ENCODE measurements around the gene DEFB113.
"Not testable (repeated sequence)": the region's sequence is repeated elsewhere in the genome, so short reads cannot be mapped to it uniquely, and the experiment has no call there.

The DEFB113 gene

GRCh38 chr6:49951926-49952325 is 17.5 kb downstream of the DEFB113 start:
- no peaks in the 10 kb centered on the region for H3K36me3 Mint-ChIP-seq
- peaks cover 16% of the 10 kb centered on the region for H3K9me3 Mint-ChIP-seq
- no peak overlapping the region for H3K4me3 Mint-ChIP-seq
- no peak for ATAC-seq
- H3K27ac Mint-ChIP-seq = no peak overlapping the region
- no peak for DNase-seq (ENCODE audit: low spot score in 2 of 2)
- no peaks in the 10 kb centered on the region for H3K4me1 Mint-ChIP-seq

DNA sequence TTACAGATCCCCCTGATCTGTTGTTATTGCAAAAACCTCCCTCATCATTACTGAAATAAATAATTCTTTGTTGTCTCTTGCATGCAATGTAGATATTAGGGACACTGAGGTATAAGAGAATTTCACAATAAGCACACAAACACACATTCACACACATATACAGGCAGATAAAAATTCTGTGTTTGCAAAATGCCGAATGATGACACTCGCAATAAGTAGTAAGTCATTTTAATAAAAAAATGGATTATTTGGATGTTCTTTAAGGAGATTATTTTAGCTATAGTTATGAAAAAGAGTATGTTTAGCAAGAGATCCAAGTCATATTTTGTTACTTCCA is 19.0 kb downstream of the DEFB113 start:
- no peak overlapping the region for H3K4me3 Mint-ChIP-seq
- no peak overlapping the region for H3K27ac Mint-ChIP-seq
- H3K4me1 Mint-ChIP-seq = no peaks in the 10 kb centered on the region
- DNase-seq (ENCODE audit: low spot score in 2 of 2) (no peak), ATAC-seq (no peak)
- H3K36me3 Mint-ChIP-seq = no peaks in the 10 kb centered on the region
- H3K9me3 Mint-ChIP-seq = peaks cover 12% of the 10 kb centered on the region

- H3K36me3 Mint-ChIP-seq = no peaks in the 10 kb centered on the region
- ATAC-seq (no peak), DNase-seq (ENCODE audit: low spot score in 2 of 2) (no peak)
- H3K4me3 Mint-ChIP-seq = no peak overlapping the region
- H3K9me3 Mint-ChIP-seq = peaks cover 14% of the 10 kb centered on the region
- H3K4me1 Mint-ChIP-seq = no peaks in the 10 kb centered on the region
- H3K27ac Mint-ChIP-seq = no peak overlapping the region
Observed at GRCh38 chr6:49949062-49949461, 20.4 kb downstream of the DEFB113 start.

- DNase-seq (ENCODE audit: low spot score in 2 of 2) (no peak), ATAC-seq (no peak)
- Mint-ChIP-seq H3K4me1 (no peaks in the 10 kb centered on the region), H3K27ac (no peak overlapping the region), H3K36me3 (no peaks in the 10 kb centered on the region), H3K9me3 (peaks cover 6% of the 10 kb centered on the region), H3K4me3 (no peak overlapping the region)
Observed at GRCh38 chr6:49946835-49947234, 22.6 kb downstream of the DEFB113 start.

DNA sequence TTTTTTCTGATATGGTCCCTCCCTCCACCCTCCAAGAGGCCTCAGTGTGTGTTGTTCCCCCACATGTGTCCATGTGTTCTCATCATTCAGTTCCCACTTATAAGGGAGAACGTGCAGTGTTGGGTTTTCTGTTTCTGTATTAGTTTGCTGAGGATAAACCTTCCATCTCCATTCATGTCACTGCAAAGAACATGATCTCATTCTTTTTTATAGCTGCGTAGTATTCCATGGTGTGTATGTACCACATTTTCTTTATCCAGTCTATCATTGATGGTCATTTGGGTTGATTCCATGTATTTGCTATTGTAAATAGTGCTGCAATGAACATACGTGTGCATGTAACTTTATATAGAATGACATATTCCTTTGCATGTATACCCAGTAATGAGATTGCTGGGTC is 25.4 kb downstream of the DEFB113 start:
- not testable (repeated sequence) for H3K36me3 Mint-ChIP-seq; H3K27ac Mint-ChIP-seq; H3K9me3 Mint-ChIP-seq; H3K4me3 Mint-ChIP-seq; DNase-seq (ENCODE audit: low spot score in 2 of 2); ATAC-seq; H3K4me1 Mint-ChIP-seq

DNA sequence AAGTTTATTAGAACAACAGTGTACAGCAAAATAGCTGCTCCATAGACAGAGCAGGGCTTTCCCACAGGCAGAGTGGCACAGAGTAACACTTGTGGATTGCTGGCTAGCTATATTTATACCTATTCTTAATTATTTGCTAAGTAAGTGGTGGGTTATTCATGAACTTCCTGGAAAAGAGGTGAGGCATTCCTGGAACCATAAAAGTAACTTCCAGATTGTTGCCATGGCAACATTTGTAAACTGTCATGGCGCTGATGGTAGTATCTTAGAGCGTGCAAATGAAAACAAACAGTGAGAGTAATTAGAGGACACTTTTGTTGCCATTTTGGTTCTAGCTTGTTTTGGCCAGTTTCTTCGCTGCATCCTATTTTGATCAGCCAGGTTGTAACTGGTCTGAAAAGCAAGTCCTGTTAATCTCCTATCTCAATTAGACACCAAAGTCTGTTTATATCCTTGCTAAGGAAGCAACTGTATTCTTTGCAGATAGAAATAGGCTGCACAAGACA is 29.4 kb downstream of the DEFB113 start:
- no peak for DNase-seq (ENCODE audit: low spot score in 2 of 2)
- Mint-ChIP-seq H3K36me3 (no peaks in the 10 kb centered on the region), H3K4me1 (no peaks in the 10 kb centered on the region), H3K9me3 (peaks cover 7% of the 10 kb centered on the region), H3K4me3 (no peak overlapping the region), H3K27ac (no peak overlapping the region)
- no peak for ATAC-seq

GRCh38 chr6:49937811-49938210 is 31.6 kb downstream of the DEFB113 start:
- Mint-ChIP-seq H3K4me3 (no peak overlapping the region), H3K9me3 (peaks cover 5% of the 10 kb centered on the region), H3K27ac (no peak overlapping the region), H3K4me1 (no peaks in the 10 kb centered on the region), H3K36me3 (no peaks in the 10 kb centered on the region)
- ATAC-seq (no peak), DNase-seq (ENCODE audit: low spot score in 2 of 2) (no peak)

DNA sequence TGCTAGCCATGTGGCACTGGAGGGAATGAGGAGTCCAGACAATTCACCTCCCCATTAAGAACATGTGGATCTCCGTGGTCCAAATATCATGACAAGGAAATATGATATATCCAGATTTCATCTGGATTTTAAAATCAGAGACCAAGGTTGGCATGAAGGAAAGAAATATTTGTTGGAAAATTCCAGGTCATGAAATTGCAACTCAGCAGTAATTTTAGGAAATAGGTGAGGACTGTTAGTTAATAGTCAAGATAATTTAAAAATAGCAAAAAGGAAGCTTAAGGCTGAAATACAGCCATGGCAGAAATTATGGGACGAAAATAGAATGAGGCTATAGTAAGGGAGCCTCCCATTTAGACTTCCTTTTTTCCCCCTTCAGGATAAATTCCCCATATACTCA is 32.4 kb downstream of the DEFB113 start:
- peaks cover 6% of the 10 kb centered on the region for H3K9me3 Mint-ChIP-seq
- no peak overlapping the region for H3K27ac Mint-ChIP-seq
- no peaks in the 10 kb centered on the region for H3K36me3 Mint-ChIP-seq
- no peaks in the 10 kb centered on the region for H3K4me1 Mint-ChIP-seq
- no peak overlapping the region for H3K4me3 Mint-ChIP-seq
- DNase-seq (ENCODE audit: low spot score in 2 of 2) (no peak), ATAC-seq (no peak)

GRCh38 chr6:49935387-49935786 is 34.0 kb downstream of the DEFB113 start:
- DNase-seq (ENCODE audit: low spot score in 2 of 2) = no peak
- no peaks in the 10 kb centered on the region for H3K36me3 Mint-ChIP-seq
- ATAC-seq = no peak
- H3K4me3 Mint-ChIP-seq = no peak overlapping the region
- H3K9me3 Mint-ChIP-seq = peaks cover 10% of the 10 kb centered on the region
- no peaks in the 10 kb centered on the region for H3K4me1 Mint-ChIP-seq
- no peak overlapping the region for H3K27ac Mint-ChIP-seq

DNA sequence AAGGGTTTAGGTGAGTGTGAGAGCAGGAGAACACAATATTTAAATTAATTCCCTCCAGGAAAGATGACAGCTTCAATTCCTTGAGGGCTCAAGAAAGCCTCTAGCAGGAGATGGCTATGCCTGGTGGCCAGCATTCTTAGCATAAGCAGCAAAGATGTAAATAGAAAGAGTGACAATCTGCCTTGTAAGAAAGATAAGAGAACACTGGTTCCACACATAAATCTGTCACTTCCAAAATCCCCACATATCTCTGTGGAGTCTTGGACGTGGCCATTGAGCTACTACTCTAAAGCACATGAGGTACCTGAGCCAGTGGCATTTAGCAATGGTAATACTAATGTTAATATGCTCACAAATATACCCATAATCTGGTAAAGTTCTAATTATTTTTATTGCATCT is 34.7 kb downstream of the DEFB113 start:
- Mint-ChIP-seq H3K36me3 (no peaks in the 10 kb centered on the region), H3K27ac (no peak overlapping the region), H3K4me1 (no peaks in the 10 kb centered on the region), H3K4me3 (no peak overlapping the region), H3K9me3 (peaks cover 10% of the 10 kb centered on the region)
- no peak for DNase-seq (ENCODE audit: low spot score in 2 of 2)
- no peak for ATAC-seq

- no peak for ATAC-seq
Observed at GRCh38 chr6:49933526-49933925, 35.9 kb downstream of the DEFB113 start.

DNA sequence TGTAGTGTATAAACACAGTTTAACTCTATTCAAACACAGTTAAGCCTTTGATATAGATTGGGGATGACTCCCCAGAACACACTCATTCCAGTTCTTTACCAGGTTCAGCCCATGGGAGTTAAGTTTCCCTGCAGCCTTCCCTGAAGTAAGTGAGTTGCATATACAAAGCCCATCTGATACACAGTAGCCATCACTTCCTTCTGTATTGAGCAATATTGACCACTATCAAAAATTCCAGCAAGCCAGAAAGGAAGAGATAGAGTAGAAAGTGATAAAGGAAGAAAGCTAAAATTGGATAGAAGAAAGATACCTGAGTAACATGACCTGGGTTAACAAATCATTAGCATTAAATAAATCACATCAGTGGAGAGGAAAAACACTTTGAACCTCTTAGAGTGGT is 40.1 kb downstream of the DEFB113 start:
- Mint-ChIP-seq H3K4me3 (no peak overlapping the region), H3K9me3 (peaks cover 15% of the 10 kb centered on the region), H3K27ac (no peak overlapping the region), H3K36me3 (no peaks in the 10 kb centered on the region), H3K4me1 (no peaks in the 10 kb centered on the region)
- no peak for ATAC-seq
- no peak for DNase-seq (ENCODE audit: low spot score in 2 of 2)

More at GRCh38 chr6:49933526-49933925, 35.9 kb downstream of the DEFB113 start:
- Mint-ChIP-seq H3K4me3 (no peak overlapping the region), H3K9me3 (peaks cover 13% of the 10 kb centered on the region), H3K4me1 (no peaks in the 10 kb centered on the region), H3K36me3 (no peaks in the 10 kb centered on the region), H3K27ac (no peak overlapping the region)
- no peak for DNase-seq (ENCODE audit: low spot score in 2 of 2)

DNA sequence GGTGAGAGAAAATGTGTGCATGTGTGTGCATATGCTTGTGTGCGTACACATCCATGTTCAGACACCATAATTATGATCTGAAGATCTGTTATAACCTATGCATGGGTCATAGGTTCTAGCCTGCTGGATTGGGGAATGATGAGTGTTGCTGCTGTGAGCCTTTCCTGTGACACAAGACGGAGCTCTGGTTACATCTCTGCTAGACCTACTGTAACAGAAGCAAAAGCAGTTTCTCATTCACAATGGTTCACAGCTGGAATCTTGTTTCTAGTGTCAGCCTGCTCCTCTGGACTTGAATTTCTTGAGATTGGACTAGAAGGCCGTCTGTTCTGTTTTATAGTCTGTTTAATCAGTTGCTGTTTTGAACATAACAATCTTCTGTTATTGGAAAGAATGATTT is 45.6 kb downstream of the DEFB113 start:
- Mint-ChIP-seq H3K9me3 (peaks cover 23% of the 10 kb centered on the region), H3K27ac (no peak overlapping the region), H3K36me3 (no peaks in the 10 kb centered on the region), H3K4me1 (no peaks in the 10 kb centered on the region), H3K4me3 (no peak overlapping the region)
- no peak for ATAC-seq
- DNase-seq (ENCODE audit: low spot score in 2 of 2) = no peak

- H3K4me1 Mint-ChIP-seq = no peaks in the 10 kb centered on the region
- H3K9me3 Mint-ChIP-seq = peaks cover 26% of the 10 kb centered on the region
- ATAC-seq (no peak), DNase-seq (ENCODE audit: low spot score in 2 of 2) (no peak)
- no peak overlapping the region for H3K27ac Mint-ChIP-seq
- H3K36me3 Mint-ChIP-seq = no peaks in the 10 kb centered on the region
- H3K4me3 Mint-ChIP-seq = no peak overlapping the region
Observed at GRCh38 chr6:49919935-49920644, 49.3 kb downstream of the DEFB113 start.

DNA sequence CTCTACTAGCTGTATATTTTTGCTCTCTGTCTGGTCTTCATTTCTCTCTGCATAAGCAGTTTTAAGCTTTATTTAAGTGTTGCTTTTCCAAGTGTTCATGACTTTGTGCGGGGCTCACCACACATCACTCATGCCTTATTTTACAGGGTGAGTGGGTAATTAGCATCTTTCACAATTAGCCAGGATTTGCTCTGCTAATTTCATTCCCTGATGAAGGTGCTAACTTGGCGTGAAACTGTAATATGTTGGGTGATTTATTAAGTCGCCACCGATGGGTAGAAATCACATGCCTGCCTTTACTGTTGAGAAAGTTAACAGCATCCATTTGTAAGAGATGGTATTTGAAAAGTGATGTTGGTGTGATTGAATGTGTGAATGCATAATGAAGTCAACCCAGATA is 50.2 kb downstream of the DEFB113 start:
- Mint-ChIP-seq H3K9me3 (peaks cover 26% of the 10 kb centered on the region), H3K4me1 (no peaks in the 10 kb centered on the region), H3K27ac (no peak overlapping the region), H3K4me3 (no peak overlapping the region), H3K36me3 (no peaks in the 10 kb centered on the region)
- ATAC-seq = no peak
- DNase-seq (ENCODE audit: low spot score in 2 of 2) = no peak

DNA sequence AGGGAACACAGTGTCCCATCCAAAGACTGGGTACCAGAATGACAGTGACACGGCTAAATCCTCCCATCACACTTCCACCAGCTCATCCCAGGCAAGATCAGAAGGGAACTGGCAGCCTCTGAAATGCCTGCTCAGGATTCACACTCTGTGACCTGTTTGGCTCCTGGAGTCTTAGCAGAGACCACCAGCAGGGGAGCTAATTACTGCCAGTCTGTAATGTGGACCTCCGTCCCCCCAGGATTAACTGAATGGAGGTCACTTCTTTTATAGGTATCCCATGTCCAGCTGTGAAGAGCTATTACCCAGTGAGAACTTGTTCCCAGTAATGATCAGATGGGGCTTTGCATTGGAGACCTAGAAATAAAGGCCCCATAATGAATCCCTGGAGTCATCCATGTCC is 50.6 kb downstream of the DEFB113 start:
- H3K36me3 Mint-ChIP-seq = no peaks in the 10 kb centered on the region
- no peak overlapping the region for H3K4me3 Mint-ChIP-seq
- ATAC-seq (no peak), DNase-seq (ENCODE audit: low spot score in 2 of 2) (no peak)
- no peak overlapping the region for H3K27ac Mint-ChIP-seq
- no peaks in the 10 kb centered on the region for H3K4me1 Mint-ChIP-seq
- H3K9me3 Mint-ChIP-seq = peaks cover 26% of the 10 kb centered on the region

All from stimulated activated effector memory CD8-positive, alpha-beta T cell treated with anti-CD3 and anti-CD28 coated beads, Interleukin-12 subunit alpha, Interleukin-12 subunit beta, amount 100 ng/mL, for 72 hours (primary cell).